Lung (tissue), 12 donors: ENCODE data around the gene APOBEC3B. TPM values are rescaled to one million over a fixed set of nuclear protein-coding genes. Genes with fewer than 3 reads are reported as not detected.

Source experiments
- ATAC-seq: fragments of 200-7000 bp; cut with Tn5 transposase; one replicate; pipeline ENCODE4 v1.9.1; 2020; ENCODE audit warnings: moderate number of reproducible peaks; ENCODE audit not compliant: insufficient read depth, low FRiP score
- DNase-seq, 3 donors: peaks; one replicate each; pipeline ENCODE4 v3.0.0-alpha.2; 2013 to 2017
- H3K27ac ChIP-seq, 2 donors: one replicate each; pipeline ENCODE4 v1.5.1; 2013; ENCODE audit warnings: mild to moderate bottlenecking in 2 of 2, moderate library complexity in 2 of 2, control low read depth in 1 of 2, inconsistent platforms in 1 of 2, low read depth in 1 of 2, low read length in 1 of 2
- H3K27me3 ChIP-seq, 3 donors: one replicate each; pipeline ENCODE4 v1.5.1; 2013; ENCODE audit warnings: low read length in 2 of 3; ENCODE audit not compliant: control insufficient read depth in 3 of 3, insufficient read depth in 3 of 3
- H3K36me3 ChIP-seq, 4 donors: one replicate each; pipeline ENCODE4 v1.5.1; 2013; ENCODE audit warnings: low read length in 4 of 4, mild to moderate bottlenecking in 1 of 4, moderate library complexity in 1 of 4; ENCODE audit not compliant: control insufficient read depth in 4 of 4, insufficient read depth in 4 of 4
- H3K4me1 ChIP-seq, 5 donors: one replicate each; pipeline ENCODE4 v1.5.1; 2013; ENCODE audit warnings: low read length in 5 of 5, mild to moderate bottlenecking in 2 of 5, moderate library complexity in 1 of 5; ENCODE audit not compliant: control insufficient read depth in 5 of 5, insufficient read depth in 5 of 5
- H3K4me3 ChIP-seq: one replicate; pipeline ENCODE4 v1.5.1; 2013; ENCODE audit warnings: mild to moderate bottlenecking, control low read depth, moderate library complexity
- H3K9ac ChIP-seq, 2 donors: one replicate each; pipeline ENCODE4 v1.5.1; 2013; ENCODE audit warnings: low read length in 2 of 2, control low read depth in 1 of 2; ENCODE audit not compliant: insufficient read depth in 1 of 2
- H3K9me3 ChIP-seq, 4 donors: one replicate each; pipeline ENCODE4 v1.5.1; 2013; ENCODE audit warnings: low read length in 3 of 4, mild to moderate bottlenecking in 1 of 4, moderate library complexity in 1 of 4; ENCODE audit not compliant: control insufficient read depth in 4 of 4, insufficient read depth in 3 of 4
- WGBS, 2 donors: extraction: QIAGEN DNeasy Blood & Tissue Kit; methylation state at CpG; one replicate each; pipeline ENCODE4 v1.1.7; 2013; 5-methylcytosine and 5-hydroxymethylcytosine counted together
- polyA plus RNA-seq, 2 donors: library from polyadenylated mRNA; stranded (reverse); fragments of 200-250 nt; gene quantifications; one replicate each; pipeline ENCODE4 v1.2.1, GENCODE V29; 2013
- total RNA-seq, 2 donors: library from RNA; depleted of rRNA in 1 of 2; stranded (reverse); fragments of >200 nt in 1 of 2; gene quantifications; one replicate each; pipeline ENCODE4 v1.2.1, GENCODE V29; 2014 to 2021
- TF ChIP-seq, protein P1 (sequence below): IDR thresholded peaks from 2 replicates; pipeline ENCODE4 v1.5.1; 2012; ENCODE audit warnings: mild to moderate bottlenecking; ENCODE audit errors: control extremely low read depth, extremely low read depth
- donor health status: control.
- donor health status: control.
- donor health status: Bipolar disorder and iron deficiency.
- donor health status: healthy.
- donor health status: DM: yes; HTN: yes; CAD: no.

Gene APOBEC3B
- total and polyA plus RNA-seq, 4 donors, result 1.0 to 4.5 (median 3.5) TPM

- Histone ChIP-seq H3K27ac (no peak overlapping the region), H3K36me3 (no peaks in the 10 kb centered on the region), H3K4me3 (no peak overlapping the region), H3K4me1 (peaks cover 0 to 3% (median 0%) of the 10 kb centered on the region in 5 donors), H3K9ac (no peak overlapping the region), H3K9me3 (no peaks in the 10 kb centered on the region), H3K27me3 (no peaks in the 10 kb centered on the region)
- no peak for DNase-seq
- 81 to 88% methylated on average over 4 of the region's 4 CpGs for WGBS, 2 donors
- TF ChIP-seq, protein P1, sequence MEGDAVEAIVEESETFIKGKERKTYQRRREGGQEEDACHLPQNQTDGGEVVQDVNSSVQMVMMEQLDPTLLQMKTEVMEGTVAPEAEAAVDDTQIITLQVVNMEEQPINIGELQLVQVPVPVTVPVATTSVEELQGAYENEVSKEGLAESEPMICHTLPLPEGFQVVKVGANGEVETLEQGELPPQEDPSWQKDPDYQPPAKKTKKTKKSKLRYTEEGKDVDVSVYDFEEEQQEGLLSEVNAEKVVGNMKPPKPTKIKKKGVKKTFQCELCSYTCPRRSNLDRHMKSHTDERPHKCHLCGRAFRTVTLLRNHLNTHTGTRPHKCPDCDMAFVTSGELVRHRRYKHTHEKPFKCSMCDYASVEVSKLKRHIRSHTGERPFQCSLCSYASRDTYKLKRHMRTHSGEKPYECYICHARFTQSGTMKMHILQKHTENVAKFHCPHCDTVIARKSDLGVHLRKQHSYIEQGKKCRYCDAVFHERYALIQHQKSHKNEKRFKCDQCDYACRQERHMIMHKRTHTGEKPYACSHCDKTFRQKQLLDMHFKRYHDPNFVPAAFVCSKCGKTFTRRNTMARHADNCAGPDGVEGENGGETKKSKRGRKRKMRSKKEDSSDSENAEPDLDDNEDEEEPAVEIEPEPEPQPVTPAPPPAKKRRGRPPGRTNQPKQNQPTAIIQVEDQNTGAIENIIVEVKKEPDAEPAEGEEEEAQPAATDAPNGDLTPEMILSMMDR, result no peak
- ATAC-seq, result no peak
Measured at GRCh38 chr22:38964989-38965388, 17.2 kb upstream of the APOBEC3B start.

DNA sequence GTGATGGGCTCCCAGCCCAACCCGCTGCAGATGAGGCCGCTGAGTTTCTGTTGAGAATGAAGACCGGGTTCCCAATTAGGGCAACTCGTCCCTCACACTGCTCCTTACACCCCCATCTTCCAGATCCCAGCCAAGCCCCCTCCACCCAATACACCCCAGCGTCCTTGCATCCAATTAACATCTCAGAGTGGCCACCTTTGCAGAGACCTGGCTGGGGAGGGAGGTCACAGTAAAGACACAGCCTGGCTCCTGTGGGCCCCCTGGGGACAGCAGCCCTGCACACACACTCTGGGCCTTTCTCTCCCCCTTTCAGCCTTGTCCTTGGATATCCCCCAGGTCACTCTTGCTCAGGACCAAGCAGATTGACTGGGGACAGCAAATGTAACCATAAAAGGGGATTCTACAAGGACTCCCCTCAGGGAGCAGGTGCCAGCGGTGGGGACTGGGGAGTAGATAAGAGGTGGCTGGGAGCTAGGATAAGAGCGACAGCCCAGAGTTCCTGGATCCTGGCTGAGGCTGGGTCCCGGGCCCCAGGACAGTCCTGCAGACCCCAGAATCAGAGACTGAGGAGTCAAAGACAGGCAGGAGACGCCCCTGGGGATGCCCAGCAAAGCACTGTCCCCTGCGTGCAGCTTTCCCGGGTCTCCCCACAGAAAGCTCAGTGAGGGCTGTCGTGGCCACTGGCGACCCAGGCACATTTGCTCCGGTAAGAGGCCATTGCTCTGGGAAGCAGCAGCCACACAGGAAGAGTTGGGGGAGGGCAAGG lies 16.4 kb upstream of the APOBEC3B start:
- H3K36me3 ChIP-seq, result no peaks in the 10 kb centered on the region
- no peaks in the 10 kb centered on the region for H3K27me3 ChIP-seq
- TF ChIP-seq, protein P1, result no peak
- H3K4me3 ChIP-seq, result no peak overlapping the region
- H3K9ac ChIP-seq, result no peak overlapping the region
- no peaks in the 10 kb centered on the region for H3K9me3 ChIP-seq
- 78 to 86% methylated on average over 14 of the region's 14 CpGs for WGBS, 2 donors
- no peak overlapping the region for H3K27ac ChIP-seq
- peak; percentile 6 for ATAC-seq
- DNase-seq, result no peak
- H3K4me1 ChIP-seq, result peaks cover 0 to 3% (median 0%) of the 10 kb centered on the region in 5 donors

DNA sequence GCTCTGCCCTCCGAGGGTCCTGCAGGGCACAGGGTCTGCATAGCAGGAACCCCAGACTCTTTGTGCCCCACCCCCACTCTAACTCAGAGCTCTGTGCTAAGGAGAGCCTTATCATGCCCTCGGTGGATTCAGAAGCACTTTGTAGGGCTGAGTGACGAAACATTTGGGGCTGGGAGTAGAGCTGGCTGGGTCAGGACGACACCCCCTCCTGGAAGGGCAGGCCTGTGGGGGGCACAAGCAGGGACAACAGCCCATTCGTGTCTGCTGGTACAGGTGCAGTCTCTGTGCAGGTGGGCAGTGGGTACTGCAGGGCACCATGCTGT lies 15.8 kb upstream of the APOBEC3B start:
- TF ChIP-seq, protein P1, result no peak
- Histone ChIP-seq H3K36me3 (no peaks in the 10 kb centered on the region), H3K27me3 (no peaks in the 10 kb centered on the region), H3K9me3 (no peaks in the 10 kb centered on the region), H3K9ac (no peak overlapping the region), H3K4me1 (peaks cover 0 to 3% (median 0%) of the 10 kb centered on the region in 5 donors), H3K27ac (no peak overlapping the region), H3K4me3 (no peak overlapping the region)
- no peak for DNase-seq
- ATAC-seq, result no peak
- WGBS, 2 donors, result 44 to 63% methylated on average over 5 of the region's 5 CpGs

GRCh38 chr22:38966942-38967341 lies 15.2 kb upstream of the APOBEC3B start:
- WGBS, 2 donors, result 90 to 94% methylated on average over 7 of the region's 7 CpGs
- DNase-seq (no peak), ATAC-seq (no peak)

More at GRCh38 chr22:38966942-38967341, 15.2 kb upstream of the APOBEC3B start:
- no peaks in the 10 kb centered on the region for H3K27me3 ChIP-seq
- H3K9ac ChIP-seq, result no peak overlapping the region
- no peak overlapping the region for H3K27ac ChIP-seq
- peaks cover 0 to 3% (median 0%) of the 10 kb centered on the region in 5 donors for H3K4me1 ChIP-seq
- H3K9me3 ChIP-seq, result no peaks in the 10 kb centered on the region
- TF ChIP-seq, protein P1, result no peak
- H3K4me3 ChIP-seq, result no peak overlapping the region
- H3K36me3 ChIP-seq, result no peaks in the 10 kb centered on the region
